GM21526 (cell line): Measurements from ENCODE around the gene BTBD2.
"Not testable (repeated sequence)": the region's sequence is repeated elsewhere in the genome, so short reads cannot be mapped to it uniquely, and the experiment has no call there.

Experiments
- ATAC-seq: cut with Tn5 transposase; IDR thresholded peaks from one replicate; pipeline ENCODE4 v1.9.1; 2021; ENCODE audit warnings: moderate library complexity; ENCODE audit not compliant: unreplicated experiment, low FRiP score

The BTBD2 gene

GRCh38 chr19:2016041-2016807, 710 bp upstream of the BTBD2 start:
- ATAC-seq: no peak

- ATAC-seq: no peak
Measured at GRCh38 chr19:2014731-2015607, 545 bp downstream of the BTBD2 start.

GRCh38 chr19:2014131-2014571, 1.4 kb downstream of the BTBD2 start:
- ATAC-seq: no peak

- ATAC-seq: no peak
Measured at GRCh38 chr19:2013683-2013961, 1.9 kb downstream of the BTBD2 start.

GRCh38 chr19:2012941-2013682, 2.4 kb downstream of the BTBD2 start:
- ATAC-seq: no peak

- ATAC-seq: no peak
Measured at GRCh38 chr19:2011169-2011568, 4.3 kb downstream of the BTBD2 start.

GRCh38 chr19:2010135-2010668, 5.3 kb downstream of the BTBD2 start:
- ATAC-seq: no peak

- ATAC-seq: no peak
Measured at GRCh38 chr19:2003874-2004273, 11.6 kb downstream of the BTBD2 start.

GRCh38 chr19:1999856-2000515, 15.5 kb downstream of the BTBD2 start:
- ATAC-seq: no peak

- no peak for ATAC-seq
Measured at GRCh38 chr19:1998712-1999708, 16.5 kb downstream of the BTBD2 start.

GRCh38 chr19:1997353-1998233, 17.9 kb downstream of the BTBD2 start:
- no peak for ATAC-seq

- ATAC-seq: no peak
Measured at GRCh38 chr19:1992759-1993260, 22.7 kb downstream of the BTBD2 start.

- ATAC-seq: no peak
Measured at GRCh38 chr19:1991018-1991913, 24.2 kb downstream of the BTBD2 start.

GRCh38 chr19:1990230-1991017, 25.1 kb downstream of the BTBD2 start:
- ATAC-seq: no peak

GRCh38 chr19:1989513-1990229, 25.8 kb downstream of the BTBD2 start:
- ATAC-seq: no peak

GRCh38 chr19:1988464-1988863, 27.1 kb downstream of the BTBD2 start:
- not testable (repeated sequence) for ATAC-seq
